H1 (cell line): ENCODE data around the gene LRP1-AS. TPM values are rescaled to one million over a fixed set of nuclear protein-coding genes. Genes with fewer than 3 reads are reported as not detected.

Experiments
- CTCF ChIA-PET: fragments of 300-600 bp; sonication (Branson Sonifier 250); formaldehyde crosslinking; loops from one replicate; lab custom pipeline; 2021; ENCODE audit not compliant: partially characterized antibody; lab: Charles Lee
- POLR2A ChIA-PET: fragments of 300-600 bp; sonication (Branson Sonifier 250); formaldehyde crosslinking; loops from one replicate; lab custom pipeline; 2021; ENCODE audit warnings: inconsistent platforms; ENCODE audit not compliant: partially characterized antibody; lab: Charles Lee
- DNase-seq, 2 experiments: peaks; one replicate each; pipeline versions ENCODE4 v3.0.0 to v3.0.0-alpha.2; 2010 to 2022; ENCODE audit warnings: low spot score in 2 of 2, low read depth in 1 of 2, mixed read lengths in 1 of 2
- FAIRE-seq: peaks from 2 replicates; lab custom pipeline; 2011; peaks lifted over from hg19 to GRCh38; lab: Jason Lieb, UNC
- H2AFZ ChIP-seq: 2 replicates; pipeline ENCODE4 v1.8.1; 2012; ENCODE audit warnings: low read length, inconsistent platforms
- H2AK5ac ChIP-seq: 2 replicates; pipeline ENCODE4 v1.6.1; 2013; ENCODE audit warnings: low read depth, low read length
- H2BK120ac ChIP-seq: replicated peaks from 2 replicates; pipeline ENCODE3; 2013; ENCODE audit warnings: low read depth, low read length, inconsistent platforms
- H2BK12ac ChIP-seq: 2 replicates; pipeline ENCODE4 v1.6.1; 2013; ENCODE audit warnings: low read depth, low read length
- H2BK15ac ChIP-seq: 2 replicates; pipeline ENCODE4 v1.6.1; 2013; ENCODE audit warnings: low read length
- H2BK20ac ChIP-seq: 2 replicates; pipeline ENCODE4 v1.6.1; 2013; ENCODE audit warnings: low read length
- H2BK5ac ChIP-seq: 2 replicates; pipeline ENCODE4 v1.6.1; 2013; ENCODE audit warnings: low read depth, low read length
- H3K14ac ChIP-seq: 2 replicates; pipeline ENCODE4 v1.6.1; 2013; ENCODE audit warnings: inconsistent platforms; ENCODE audit not compliant: insufficient read length
- H3K18ac ChIP-seq: 2 replicates; pipeline ENCODE4 v1.6.1; 2013; ENCODE audit warnings: low read length; ENCODE audit errors: extremely low read depth
- H3K23ac ChIP-seq: 2 replicates; pipeline ENCODE4 v1.6.1; 2013; ENCODE audit warnings: inconsistent platforms; ENCODE audit not compliant: insufficient read length
- H3K23me2 ChIP-seq: 2 replicates; pipeline ENCODE4 v1.6.1; 2013; ENCODE audit warnings: low read depth, low read length
- H3K27ac ChIP-seq: 2 replicates; pipeline ENCODE4 v1.6.1; 2011; ENCODE audit warnings: low read depth, low read length, inconsistent platforms
- H3K27me3 ChIP-seq, 4 experiments: replicated peaks in 1 of 4; 1 replicate in 1 of 4; 2 replicates in 3 of 4; pipeline versions ENCODE4 v1.6.1 to v1.8.1; 2011 to 2013; ENCODE audit warnings: low read length in 3 of 4, mild to moderate bottlenecking in 3 of 4, inconsistent platforms in 2 of 4, mixed read lengths in 2 of 4, moderate library complexity in 1 of 4; ENCODE audit not compliant: control insufficient read depth in 3 of 4, insufficient read depth in 3 of 4; ENCODE audit errors: extremely low read depth in 1 of 4
- H3K36me3 ChIP-seq, 4 experiments: 2 replicates each; pipeline versions ENCODE4 v1.6.1 to v1.8.1; 2011 to 2013; ENCODE audit warnings: mild to moderate bottlenecking in 4 of 4, low read length in 3 of 4, moderate library complexity in 2 of 4, control low read depth in 1 of 4, inconsistent platforms in 1 of 4; ENCODE audit not compliant: insufficient read depth in 4 of 4, control insufficient read depth in 2 of 4
- H3K4ac ChIP-seq: replicated peaks from 2 replicates; pipeline ENCODE3; 2013; ENCODE audit warnings: low read length, low read depth, mixed read lengths, inconsistent platforms; ENCODE audit not compliant: insufficient read length
- H3K4me1 ChIP-seq, 4 experiments: replicated peaks in 1 of 4; 1 replicate in 1 of 4; 2 replicates in 3 of 4; pipeline versions ENCODE4 v1.6.1 to v1.8.1; 2011 to 2013; ENCODE audit warnings: low read length in 3 of 4, inconsistent platforms in 2 of 4, mixed read lengths in 1 of 4; ENCODE audit not compliant: insufficient read depth in 4 of 4, control insufficient read depth in 3 of 4
- H3K4me2 ChIP-seq, 2 experiments: 2 replicates each; pipeline versions ENCODE4 v1.6.1 to v1.8.1; 2011 to 2013; ENCODE audit warnings: low read depth in 2 of 2, low read length in 2 of 2, control low read depth in 1 of 2, inconsistent platforms in 1 of 2, mild to moderate bottlenecking in 1 of 2; ENCODE audit not compliant: insufficient read depth in 1 of 2
- H3K4me3 ChIP-seq, 4 experiments: fragments of 200-600, 300-600 bp in 1 of 4; sonication (generic), shearing (Covaris generic), sonication (Bioruptor Twin) in 1 of 4; 2 replicates each; pipeline versions ENCODE4 v1.5.1 to v1.8.1; 2011 to 2016; ENCODE audit warnings: low read length in 4 of 4, low read depth in 3 of 4, control low read depth in 2 of 4, inconsistent platforms in 2 of 4, mild to moderate bottlenecking in 2 of 4, mixed read lengths in 1 of 4, moderate library complexity in 1 of 4; ENCODE audit not compliant: insufficient read depth in 2 of 4; ENCODE audit errors: extremely low read depth in 1 of 4
- H3K56ac ChIP-seq: replicated peaks from 2 replicates; pipeline ENCODE3; 2013; ENCODE audit warnings: low read depth, mild to moderate bottlenecking, mixed read lengths, low read length, inconsistent platforms; ENCODE audit not compliant: insufficient read length
- H3K79me1 ChIP-seq: 2 replicates; pipeline ENCODE4 v1.6.1; 2013; ENCODE audit warnings: low read depth, low read length, control low read depth
- H3K79me2 ChIP-seq, 2 experiments: 2 replicates each; pipeline versions ENCODE4 v1.6.1 to v1.8.1; 2012 to 2013; ENCODE audit warnings: low read length in 2 of 2, mild to moderate bottlenecking in 2 of 2, inconsistent platforms in 1 of 2; ENCODE audit not compliant: insufficient read depth in 2 of 2, control insufficient read depth in 1 of 2
- H3K9ac ChIP-seq, 4 experiments: replicated peaks in 1 of 4; 1 replicate in 1 of 4; 2 replicates in 3 of 4; pipeline versions ENCODE4 v1.6.1 to v1.8.1; 2011 to 2013; ENCODE audit warnings: low read depth in 3 of 4, low read length in 3 of 4, control low read depth in 2 of 4, mild to moderate bottlenecking in 2 of 4, moderate library complexity in 2 of 4, inconsistent platforms in 1 of 4; ENCODE audit errors: extremely low read depth in 1 of 4
- H3K9me3 ChIP-seq, 2 experiments: 2 replicates each; pipeline versions ENCODE4 v1.6.1 to v1.8.1; 2012 to 2013; ENCODE audit warnings: mild to moderate bottlenecking in 2 of 2, moderate library complexity in 2 of 2, control low read depth in 1 of 2, inconsistent platforms in 1 of 2, low read depth in 1 of 2, low read length in 1 of 2, mixed read lengths in 1 of 2; ENCODE audit not compliant: insufficient read depth in 2 of 2
- H4K20me1 ChIP-seq, 2 experiments: replicated peaks in 1 of 2; 2 replicates each; pipeline versions ENCODE3 to v1.8.1; 2011 to 2013; ENCODE audit warnings: inconsistent platforms in 2 of 2, low read length in 2 of 2, mild to moderate bottlenecking in 1 of 2; ENCODE audit not compliant: insufficient read depth in 2 of 2, control insufficient read depth in 1 of 2
- H4K5ac ChIP-seq: 2 replicates; pipeline ENCODE4 v1.6.1; 2013; ENCODE audit warnings: low read length, low read depth, mixed read lengths, inconsistent platforms; ENCODE audit not compliant: insufficient read length
- H4K8ac ChIP-seq: 2 replicates; pipeline ENCODE4 v1.8.0; 2013; ENCODE audit warnings: mild to moderate bottlenecking, moderate library complexity, low read length, inconsistent platforms; ENCODE audit not compliant: insufficient read depth; ENCODE audit errors: extremely low read depth
- H4K91ac ChIP-seq: replicated peaks from 2 replicates; pipeline ENCODE3; 2013; ENCODE audit warnings: low read length, mixed read lengths, inconsistent platforms; ENCODE audit not compliant: insufficient read length
- BACH1 ChIP-seq: IDR thresholded peaks from 2 replicates; pipeline ENCODE4 v1.6.1; 2012; ENCODE audit warnings: low read length, improper control_type of control experiment
- BCL11A ChIP-seq, 2 experiments: IDR thresholded peaks; one replicate each; pipeline ENCODE4 v1.6.1; 2011; ENCODE audit warnings: low read depth in 2 of 2, low read length in 2 of 2, mild to moderate bottlenecking in 2 of 2
- CTCF ChIP-seq, 3 experiments: IDR thresholded peaks; 1 replicate in 2 of 3; 2 replicates in 1 of 3; pipeline versions ENCODE4 v1.5.1 to v1.6.1; 2011; ENCODE audit warnings: low read length in 3 of 3, mild to moderate bottlenecking in 3 of 3, inconsistent platforms in 2 of 3, low read depth in 1 of 3, moderate library complexity in 1 of 3; ENCODE audit not compliant: insufficient read depth in 1 of 3; ENCODE audit errors: control extremely low read depth in 1 of 3
- GTF2F1 ChIP-seq: IDR thresholded peaks from 2 replicates; pipeline ENCODE4 v1.6.1; 2012; ENCODE audit warnings: low read depth, low read length, improper control_type of control experiment, borderline replicate concordance
- KDM5A ChIP-seq: fragments of 200-600 bp; IDR thresholded peaks from 2 replicates; pipeline ENCODE4 v1.7.1; 2012; ENCODE audit warnings: mild to moderate bottlenecking, low read length, inconsistent platforms, mixed read lengths
- NRF1 ChIP-seq: IDR thresholded peaks from 2 replicates; pipeline ENCODE4 v1.6.1; 2011; ENCODE audit warnings: mild to moderate bottlenecking, low read depth, low read length, improper control_type of control experiment
- POLR2AphosphoS5 ChIP-seq: IDR thresholded peaks from 2 replicates; pipeline ENCODE4 v1.6.1; 2011; ENCODE audit warnings: low read depth, low read length
- RNF2 ChIP-seq: fragments of 200-900, 300-1000 bp; sonication (generic); IDR thresholded peaks from 2 replicates; pipeline ENCODE4 v1.7.1; 2016; ENCODE audit warnings: borderline replicate concordance, low read depth, mild to moderate bottlenecking, antibody characterized with exemption, low read length; ENCODE audit not compliant: poor library complexity, severe bottlenecking; ENCODE audit errors: missing control alignments
- SIRT6 ChIP-seq: IDR thresholded peaks from one replicate; pipeline ENCODE4 v1.7.1; 2012; ENCODE audit warnings: low read length, inconsistent platforms
- TEAD4 ChIP-seq: IDR thresholded peaks from 2 replicates; pipeline ENCODE4 v1.6.1; 2012; ENCODE audit warnings: low read depth, low read length, inconsistent platforms, mixed read lengths
- ZNF274 ChIP-seq: IDR thresholded peaks from 2 replicates; pipeline ENCODE4 v1.7.0; 2012; ENCODE audit warnings: low read length, borderline replicate concordance; ENCODE audit errors: extremely low read depth
- WGBS, 2 experiments: shearing (Covaris generic) in 1 of 2; methylation state at CpG; one replicate each; pipeline versions ENCODE4 v1.1.6 to v1.1.7; 2013 to 2015; ENCODE audit warnings: low lambda C conversion rate in 2 of 2, mixed read lengths in 2 of 2, inconsistent platforms in 1 of 2, low coverage in 1 of 2, missing lambda C conversion rate in 1 of 2; ENCODE audit not compliant: insufficient replicate concordance in 2 of 2, insufficient coverage in 1 of 2, insufficient read length in 1 of 2; ENCODE audit errors: extremely low coverage in 1 of 2, missing lambda C conversion rate in 1 of 2; 5-methylcytosine and 5-hydroxymethylcytosine counted together
- polyA plus RNA-seq, 7 experiments: library from polyadenylated mRNA; depleted of rRNA in 3 of 7; stranded (reverse) in 5 of 7; unstranded in 2 of 7; fragments of >200 nt in 5 of 7; fragments of 200-250 nt in 2 of 7; gene quantifications; 1 replicate in 5 of 7; 2 replicates in 1 of 7; 4 replicates in 1 of 7; pipeline versions ENCODE4 v1.2.1 to v1.2.3, GENCODE V29; 2011 to 2013; ENCODE audit warnings: missing spikeins in 2 of 7, mixed read lengths in 2 of 7
- total RNA-seq: library from RNA; stranded (reverse); fragmentation: NEBNext Ultra II Directional; extraction: Animal tissue kit (Norgen Biotek cat#: 25700); gene quantifications from 2 replicates; pipeline ENCODE4 v1.2.1, GENCODE V29; 2021

LRP1-AS gene
- total and polyA plus RNA-seq, 2 of the 8 experiments (the other 6 are each of a cell fraction or from before 2014, with no cell fraction given), result not detected

GRCh38 chr12:57158665-57159064 is 11.2 kb upstream of the LRP1-AS start:
- Histone ChIP-seq H3K18ac (no peak overlapping the region), H3K4me2 (no peak overlapping the region), H4K8ac (no peak overlapping the region; the same call in 1 of the 2 replicates), H2AK5ac (no peak overlapping the region), H4K20me1 (peaks cover 3 to 19% of the 10 kb centered on the region in 2 experiments), H2BK5ac (no peak overlapping the region), H3K23me2 (no peaks in the 10 kb centered on the region), H3K23ac (no peak overlapping the region), H4K91ac (no peak overlapping the region), H3K4me1 (no peaks in the 10 kb centered on the region), H3K9ac (no peak overlapping the region), H3K9me3 (no peaks in the 10 kb centered on the region), H3K14ac (no peak overlapping the region), H3K79me1 (no peaks in the 10 kb centered on the region), H3K36me3 (peaks cover 37 to 90% (median 77%) of the 10 kb centered on the region in 4 experiments; a peak in 7 of 8 replicates), H3K56ac (no peak overlapping the region), H2BK15ac (no peak overlapping the region), H2AFZ (no peak overlapping the region), H4K5ac (no peak overlapping the region), H2BK120ac (no peak overlapping the region), H3K27ac (no peak overlapping the region), H2BK12ac (no peak overlapping the region), H3K4me3 (no peak overlapping the region), H3K79me2 (no peaks in the 10 kb centered on the region), H3K27me3 (no peaks in the 10 kb centered on the region), H3K4ac (no peak overlapping the region), H2BK20ac (no peak overlapping the region)
- ChIA-PET CTCF (interaction anchor here (0.6 to 10.6 kb wide), 9 partner anchors 12 to 617 kb away, joined by 3 to 150 read pairs (median 4); partner anchors contain the start of gene LRP1-AS), POLR2A (interaction anchor here (0.7 to 10.8 kb wide), 15 partner anchors 10 to 440 kb away, joined by 3 to 75 read pairs (median 5); partner anchors contain the start of genes LRP1, LRP1-AS and SHMT2)
- DNase-seq (no peak), FAIRE-seq (no peak)
- WGBS, 2 experiments, result 91% methylated on average over 4 of the region's 4 CpGs; no CpG with 5 or more reads in 1 of the 2 experiments
- no peak for TF ChIP-seq KDM5A
- no peak for TF ChIP-seq SIRT6
- TF ChIP-seq POLR2AphosphoS5, result no peak
- TF ChIP-seq BACH1, result no peak
- no peak for TF ChIP-seq CTCF (IDR thresholded peaks at IDR 0.05; ENCODE audit: control extremely low read depth in 1 of 3, insufficient read depth in 1 of 3, low read depth in 1 of 3, low read length in 3 of 3)
- TF ChIP-seq ZNF274, result no peak
- TF ChIP-seq NRF1, result no peak
- TF ChIP-seq BCL11A (IDR thresholded peaks at IDR 0.05; ENCODE audit: low read depth in 2 of 2, low read length in 2 of 2), result no peak
- no peak for TF ChIP-seq GTF2F1
- no peak for TF ChIP-seq RNF2
- TF ChIP-seq TEAD4, result no peak
